Measurements from ENCODE around the gene CEP162. TPM values are rescaled to one million over a fixed set of nuclear protein-coding genes. Genes with fewer than 3 reads are reported as not detected.

Gene CEP162
- total RNA-seq, 1 experiment from 2014 or later = 2.3 TPM

DNA sequence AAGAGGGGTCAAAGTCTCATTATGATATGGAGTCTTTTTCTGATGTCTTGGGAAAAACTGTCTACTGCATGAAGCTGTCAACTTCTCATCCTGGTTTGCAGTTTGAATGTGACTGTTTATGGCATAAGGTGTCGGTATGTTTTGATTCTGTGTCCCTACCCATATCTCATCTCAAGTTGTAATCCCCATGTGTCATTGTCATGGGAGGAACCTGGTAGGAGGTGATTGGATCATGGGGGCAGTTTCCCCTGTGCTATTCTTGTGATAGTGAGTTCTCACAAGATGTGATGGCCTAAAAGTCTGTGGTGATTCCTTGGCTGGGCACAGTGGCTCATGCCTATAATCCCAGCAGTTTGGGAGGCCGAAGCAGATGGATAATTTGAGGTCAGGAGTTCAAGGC is 146.2 kb downstream of the CEP162 start:
- CTCF ChIA-PET = no interaction called here
- no peak for ATAC-seq

DNA sequence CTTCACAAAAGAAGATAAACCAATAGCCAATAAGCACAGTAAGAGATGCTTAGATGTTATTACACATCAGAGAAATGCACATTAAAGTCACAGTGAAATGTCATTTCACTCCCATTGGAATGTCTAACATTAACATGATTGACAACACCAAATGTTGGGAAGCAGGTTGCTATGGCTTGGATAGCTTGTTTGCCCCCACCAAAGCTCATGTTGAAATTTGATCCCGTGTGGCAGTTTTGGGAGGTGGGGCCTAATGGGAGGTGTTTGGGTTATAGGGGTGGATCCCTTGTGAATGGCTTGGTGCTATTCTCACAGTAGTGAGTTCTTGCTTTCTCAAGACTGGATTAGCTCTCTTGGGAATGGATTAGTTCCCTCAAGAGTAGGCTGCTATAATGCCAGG is 149.1 kb downstream of the CEP162 start:
- H3K4me2 ChIP-seq (ENCODE audit: low read length) = no peak overlapping the region
- POLR2A ChIA-PET (ENCODE audit: unreplicated experiment) = no interaction called here
- H3K79me2 ChIP-seq (ENCODE audit: low read length) = no peaks in the 10 kb centered on the region
- no peaks in the 10 kb centered on the region for H3K9me2 ChIP-seq (replicated peaks; ENCODE audit: low read length)
- H3F3A ChIP-seq (ENCODE audit: low read length, unreplicated experiment) = no peaks in the 10 kb centered on the region
- intact Hi-C loops (cut with micrococcal nuclease) = no loop called here
- H3K36me3 ChIP-seq (ENCODE audit: low read depth, low read length) = no peaks in the 10 kb centered on the region
- no peak for TF ChIP-seq EZH2 (IDR thresholded peaks at IDR 0.05; ENCODE audit: low read length, unreplicated experiment)
- no peak for TF ChIP-seq EZH2phosphoT487 (IDR thresholded peaks at IDR 0.05; ENCODE audit: borderline replicate concordance, low read length)
- TF ChIP-seq, protein P1, sequence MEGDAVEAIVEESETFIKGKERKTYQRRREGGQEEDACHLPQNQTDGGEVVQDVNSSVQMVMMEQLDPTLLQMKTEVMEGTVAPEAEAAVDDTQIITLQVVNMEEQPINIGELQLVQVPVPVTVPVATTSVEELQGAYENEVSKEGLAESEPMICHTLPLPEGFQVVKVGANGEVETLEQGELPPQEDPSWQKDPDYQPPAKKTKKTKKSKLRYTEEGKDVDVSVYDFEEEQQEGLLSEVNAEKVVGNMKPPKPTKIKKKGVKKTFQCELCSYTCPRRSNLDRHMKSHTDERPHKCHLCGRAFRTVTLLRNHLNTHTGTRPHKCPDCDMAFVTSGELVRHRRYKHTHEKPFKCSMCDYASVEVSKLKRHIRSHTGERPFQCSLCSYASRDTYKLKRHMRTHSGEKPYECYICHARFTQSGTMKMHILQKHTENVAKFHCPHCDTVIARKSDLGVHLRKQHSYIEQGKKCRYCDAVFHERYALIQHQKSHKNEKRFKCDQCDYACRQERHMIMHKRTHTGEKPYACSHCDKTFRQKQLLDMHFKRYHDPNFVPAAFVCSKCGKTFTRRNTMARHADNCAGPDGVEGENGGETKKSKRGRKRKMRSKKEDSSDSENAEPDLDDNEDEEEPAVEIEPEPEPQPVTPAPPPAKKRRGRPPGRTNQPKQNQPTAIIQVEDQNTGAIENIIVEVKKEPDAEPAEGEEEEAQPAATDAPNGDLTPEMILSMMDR (conservative IDR thresholded peaks at IDR 0.05; ENCODE audit: low read depth, low read length) = no peak
- no peak overlapping the region for H3K9ac ChIP-seq (ENCODE audit: low read length)
- CTCF ChIA-PET = no interaction called here
- H4K20me1 ChIP-seq (ENCODE audit: low read length) = no peaks in the 10 kb centered on the region
- DNase-seq (no peak), ATAC-seq (no peak)
- H3K27me3 ChIP-seq (ENCODE audit: low read length) = no peaks in the 10 kb centered on the region
- no peaks in the 10 kb centered on the region for H3K4me1 ChIP-seq (ENCODE audit: insufficient read depth, low read length)
- H3K9me3 ChIP-seq (ENCODE audit: low read length) = no peaks in the 10 kb centered on the region
- no peak overlapping the region for H3K27ac ChIP-seq (ENCODE audit: low read length)
- no TSS peak for BruUV-seq (replicated peaks)
- H2AFZ ChIP-seq (ENCODE audit: low read length) = no peak overlapping the region
- no peak overlapping the region for H3K4me3 ChIP-seq (ENCODE audit: low read length)

More for the DNA sequence above, 146.2 kb downstream of the CEP162 start:
- Histone ChIP-seq H3K9me2 (replicated peaks; ENCODE audit: low read length) (no peaks in the 10 kb centered on the region), H2AFZ (ENCODE audit: low read length) (no peak overlapping the region), H3K27me3 (ENCODE audit: low read length) (no peaks in the 10 kb centered on the region), H4K20me1 (ENCODE audit: low read length) (no peaks in the 10 kb centered on the region), H3K4me1 (ENCODE audit: insufficient read depth, low read length) (no peaks in the 10 kb centered on the region), H3F3A (ENCODE audit: low read length, unreplicated experiment) (no peaks in the 10 kb centered on the region), H3K4me3 (ENCODE audit: low read length) (no peak overlapping the region), H3K27ac (ENCODE audit: low read length) (no peak overlapping the region), H3K9me3 (ENCODE audit: low read length) (no peaks in the 10 kb centered on the region), H3K79me2 (ENCODE audit: low read length) (no peaks in the 10 kb centered on the region), H3K36me3 (ENCODE audit: low read depth, low read length) (no peaks in the 10 kb centered on the region), H3K9ac (ENCODE audit: low read length) (no peak overlapping the region), H3K4me2 (ENCODE audit: low read length) (no peak overlapping the region)
- intact Hi-C loops (cut with micrococcal nuclease) = no loop called here
- POLR2A ChIA-PET (ENCODE audit: unreplicated experiment) = no interaction called here
- DNase-seq = no peak
- BruUV-seq (replicated peaks) = no TSS peak
- TF ChIP-seq, protein P1 (conservative IDR thresholded peaks at IDR 0.05; ENCODE audit: low read depth, low read length) = no peak
- no peak for TF ChIP-seq EZH2 (IDR thresholded peaks at IDR 0.05; ENCODE audit: low read length, unreplicated experiment)
- TF ChIP-seq EZH2phosphoT487 (IDR thresholded peaks at IDR 0.05; ENCODE audit: borderline replicate concordance, low read length) = no peak

DNA sequence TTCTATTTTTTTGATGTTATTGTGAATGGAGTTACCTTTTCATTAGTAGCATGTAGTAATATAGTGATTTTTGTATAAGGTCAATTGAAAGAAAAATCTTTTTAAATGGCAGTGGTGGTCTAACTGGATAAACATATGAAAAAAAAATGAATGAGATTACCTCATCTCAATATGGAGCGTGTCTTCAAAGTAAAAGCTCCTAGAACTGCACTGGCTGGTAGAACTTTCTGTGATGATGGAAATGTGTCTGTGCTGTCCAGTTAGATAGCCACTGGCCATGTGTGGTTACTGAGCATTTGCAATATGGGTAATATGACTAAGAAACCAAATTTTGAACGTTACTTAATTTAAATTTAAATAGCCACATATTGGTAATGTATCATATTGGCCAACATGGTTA is 149.8 kb downstream of the CEP162 start:
- POLR2A ChIA-PET (ENCODE audit: unreplicated experiment) = no interaction called here
- Histone ChIP-seq H2AFZ (ENCODE audit: low read length) (no peak overlapping the region), H3F3A (ENCODE audit: low read length, unreplicated experiment) (no peaks in the 10 kb centered on the region), H3K9me3 (ENCODE audit: low read length) (no peaks in the 10 kb centered on the region), H3K9ac (ENCODE audit: low read length) (no peak overlapping the region), H3K27me3 (ENCODE audit: low read length) (no peaks in the 10 kb centered on the region), H3K79me2 (ENCODE audit: low read length) (no peaks in the 10 kb centered on the region), H3K9me2 (replicated peaks; ENCODE audit: low read length) (no peaks in the 10 kb centered on the region), H3K4me1 (ENCODE audit: insufficient read depth, low read length) (no peaks in the 10 kb centered on the region), H3K27ac (ENCODE audit: low read length) (no peak overlapping the region), H4K20me1 (ENCODE audit: low read length) (no peaks in the 10 kb centered on the region), H3K36me3 (ENCODE audit: low read depth, low read length) (no peaks in the 10 kb centered on the region), H3K4me3 (ENCODE audit: low read length) (no peak overlapping the region), H3K4me2 (ENCODE audit: low read length) (no peak overlapping the region)
- ATAC-seq (no peak), DNase-seq (no peak)
- no peak for TF ChIP-seq EZH2 (IDR thresholded peaks at IDR 0.05; ENCODE audit: low read length, unreplicated experiment)
- TF ChIP-seq EZH2phosphoT487 (IDR thresholded peaks at IDR 0.05; ENCODE audit: borderline replicate concordance, low read length) = no peak
- TF ChIP-seq, protein P1 (conservative IDR thresholded peaks at IDR 0.05; ENCODE audit: low read depth, low read length) = no peak
- intact Hi-C loops (cut with micrococcal nuclease) = no loop called here
- CTCF ChIA-PET = no interaction called here
- BruUV-seq (replicated peaks) = no TSS peak

All from PC-3 (cell line).